Measurements from ENCODE around the gene DMXL2.
"Not testable (repeated sequence)": the region's sequence is repeated elsewhere in the genome, so short reads cannot be mapped to it uniquely, and the experiment has no call there.

Gene DMXL2

GRCh38 chr15:51493892-51494291, 128.7 kb downstream of the DMXL2 start:
- DNase-seq (ENCODE audit: low read depth in 2 of 2), result no peak

DNA sequence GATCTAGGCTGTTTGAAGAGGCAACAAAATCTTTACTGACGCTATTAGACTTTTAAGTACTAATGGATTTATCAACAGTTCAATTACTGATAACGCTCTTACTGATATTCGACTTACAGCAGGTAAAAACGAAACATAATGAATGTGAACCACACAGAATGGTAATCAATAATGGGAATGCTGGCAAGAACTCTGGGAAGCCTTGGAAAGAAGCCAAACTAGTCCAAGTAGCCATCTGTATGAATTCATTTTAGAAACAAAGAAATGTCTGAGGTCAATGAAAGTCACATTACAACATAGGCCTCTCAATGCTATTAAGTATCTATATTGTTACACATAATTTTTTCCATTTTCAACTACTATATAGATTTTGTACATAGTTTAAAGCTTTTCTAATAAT, 130.0 kb downstream of the DMXL2 start:
- no peak for DNase-seq (ENCODE audit: low read depth in 2 of 2)

DNA sequence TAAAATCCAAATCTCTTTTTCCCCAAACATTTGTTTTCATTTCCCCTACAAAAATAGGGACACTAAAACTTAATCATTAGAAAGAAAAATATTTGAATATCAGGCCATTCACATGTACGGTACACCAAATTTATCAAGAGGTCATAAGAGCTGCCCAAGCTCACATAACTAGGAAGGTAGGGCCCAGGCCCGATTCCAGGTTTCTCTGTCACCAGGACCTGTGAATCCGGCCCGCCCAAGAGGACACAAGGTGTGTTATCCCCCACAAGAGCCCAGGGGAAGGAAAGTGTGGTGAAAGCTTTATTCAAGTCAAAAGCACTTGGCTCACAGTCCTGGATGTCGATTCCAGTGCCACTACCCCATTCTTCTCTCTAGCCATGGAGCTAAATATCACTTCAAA, 130.6 kb downstream of the DMXL2 start:
- no peak for DNase-seq (ENCODE audit: low read depth in 2 of 2)

- no peak for DNase-seq (ENCODE audit: low read depth in 2 of 2)
Observed at GRCh38 chr15:51484781-51485180, 137.8 kb downstream of the DMXL2 start.

DNA sequence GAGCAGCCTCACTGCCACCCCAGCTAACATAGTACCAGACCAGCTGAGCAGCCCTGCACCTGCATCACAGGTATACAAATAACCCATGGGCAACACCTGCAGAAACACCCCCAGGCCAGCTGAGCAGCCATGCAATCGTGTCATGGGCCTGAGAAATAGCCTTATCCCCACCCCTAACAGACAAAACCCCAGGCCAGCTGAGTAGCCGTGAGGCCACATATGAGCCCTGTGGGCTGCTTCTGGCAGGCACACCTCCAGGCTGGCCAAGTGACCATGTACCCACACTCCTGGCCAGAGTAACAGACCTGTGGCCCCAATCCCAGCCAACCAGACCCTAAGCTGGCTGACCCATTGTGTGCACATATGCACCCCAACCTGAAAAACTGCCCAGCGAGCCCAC, 138.6 kb downstream of the DMXL2 start:
- no peak for DNase-seq (ENCODE audit: low read depth in 2 of 2)

GRCh38 chr15:51483520-51483919, 139.1 kb downstream of the DMXL2 start:
- no peak for DNase-seq (ENCODE audit: low read depth in 2 of 2)

- DNase-seq (ENCODE audit: low read depth in 2 of 2), result no peak
Observed at GRCh38 chr15:51475736-51476135, 146.8 kb downstream of the DMXL2 start.

DNA sequence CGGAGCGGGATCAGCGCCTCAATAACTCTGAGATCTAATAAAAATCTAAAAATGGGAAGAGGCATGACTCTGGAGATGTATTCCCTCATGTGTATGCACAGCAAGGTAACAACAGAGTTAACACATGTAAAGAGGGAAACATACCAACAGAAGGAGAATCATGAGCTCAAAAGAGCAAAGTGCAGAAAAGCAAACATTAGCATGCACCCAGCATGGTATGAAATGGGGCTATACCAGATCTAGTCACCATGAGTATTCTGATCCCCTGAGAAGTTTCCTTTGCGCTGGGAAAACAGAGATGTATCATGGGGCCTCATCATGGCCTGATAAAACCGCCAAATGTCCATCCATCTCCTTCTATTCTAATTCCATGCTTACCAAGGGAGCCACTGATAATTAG, 152.1 kb downstream of the DMXL2 start:
- DNase-seq (ENCODE audit: low read depth in 2 of 2), result no peak

DNA sequence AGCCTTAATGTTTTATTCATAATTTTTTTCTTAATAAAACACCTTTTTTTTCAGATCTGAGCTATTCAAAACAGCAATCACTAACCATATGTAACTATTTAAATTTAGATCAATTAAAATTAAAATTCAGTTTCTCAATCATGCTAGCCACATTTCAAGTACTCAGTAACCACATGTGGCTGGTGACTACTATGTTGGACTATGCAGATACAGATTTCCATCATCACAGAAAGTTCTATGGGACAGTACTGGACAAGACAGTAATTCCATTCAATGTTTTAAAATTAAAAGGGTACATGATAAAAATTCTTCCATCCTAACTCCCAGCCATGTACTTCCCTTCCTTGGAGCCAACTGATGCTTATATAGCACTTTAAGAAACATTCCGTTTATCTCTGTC, 161.8 kb downstream of the DMXL2 start:
- DNase-seq (ENCODE audit: low read depth in 2 of 2), result no peak

- DNase-seq (ENCODE audit: low read depth in 2 of 2), result no peak
Observed at GRCh38 chr15:51450001-51450400, 172.6 kb downstream of the DMXL2 start.

DNA sequence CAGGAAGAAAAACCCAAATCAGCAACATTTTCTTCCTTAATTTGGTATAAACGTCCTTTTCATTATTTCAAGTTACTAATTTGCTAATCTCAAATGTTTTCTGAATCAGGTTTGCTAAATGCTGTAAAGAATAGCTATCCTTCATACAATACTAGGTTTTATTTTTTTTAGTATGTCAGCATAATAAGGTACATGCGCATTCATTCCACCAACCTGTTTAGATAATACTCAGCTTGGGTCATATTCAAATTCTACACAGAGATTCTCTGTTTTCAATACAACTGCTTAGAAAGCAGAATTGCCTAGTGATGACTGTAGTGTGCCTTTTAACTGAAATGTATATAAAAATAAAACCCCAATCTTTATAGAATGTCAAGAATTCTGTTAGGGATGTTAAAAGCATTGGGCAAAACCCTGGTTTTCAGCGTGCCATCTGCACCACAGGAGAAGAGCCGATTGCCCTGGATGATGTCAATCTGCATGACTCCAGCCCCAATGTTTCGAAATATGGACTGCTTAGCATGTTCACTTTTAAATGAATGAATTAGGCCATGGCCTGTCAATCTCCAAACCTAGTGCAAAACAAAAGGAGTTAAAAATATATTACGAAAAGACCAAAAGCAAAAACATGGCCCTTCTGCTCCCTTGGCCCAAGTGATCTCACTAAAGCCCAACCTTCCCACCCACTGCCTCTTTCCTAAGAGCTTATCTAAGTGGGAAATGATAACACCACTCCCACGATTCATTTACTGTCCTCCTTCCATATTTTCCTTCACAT, 173.8 kb downstream of the DMXL2 start:
- DNase-seq (ENCODE audit: low read depth in 2 of 2), result no peak

- DNase-seq (ENCODE audit: low read depth in 2 of 2), result no peak
Observed at GRCh38 chr15:51447855-51448621, 174.5 kb downstream of the DMXL2 start.

GRCh38 chr15:51446029-51446744, 176.4 kb downstream of the DMXL2 start:
- DNase-seq (ENCODE audit: low read depth in 2 of 2), result not testable (repeated sequence)

GRCh38 chr15:51444807-51445206, 177.8 kb downstream of the DMXL2 start:
- DNase-seq (ENCODE audit: low read depth in 2 of 2), result no peak

- DNase-seq (ENCODE audit: low read depth in 2 of 2), result no peak
Observed at GRCh38 chr15:51444112-51444511, 178.5 kb downstream of the DMXL2 start.

- no peak for DNase-seq (ENCODE audit: low read depth in 2 of 2)
Observed at GRCh38 chr15:51443282-51443914, 179.2 kb downstream of the DMXL2 start.

- DNase-seq (ENCODE audit: low read depth in 2 of 2), result no peak
Observed at GRCh38 chr15:51438526-51438925, 184.0 kb downstream of the DMXL2 start.

DNA sequence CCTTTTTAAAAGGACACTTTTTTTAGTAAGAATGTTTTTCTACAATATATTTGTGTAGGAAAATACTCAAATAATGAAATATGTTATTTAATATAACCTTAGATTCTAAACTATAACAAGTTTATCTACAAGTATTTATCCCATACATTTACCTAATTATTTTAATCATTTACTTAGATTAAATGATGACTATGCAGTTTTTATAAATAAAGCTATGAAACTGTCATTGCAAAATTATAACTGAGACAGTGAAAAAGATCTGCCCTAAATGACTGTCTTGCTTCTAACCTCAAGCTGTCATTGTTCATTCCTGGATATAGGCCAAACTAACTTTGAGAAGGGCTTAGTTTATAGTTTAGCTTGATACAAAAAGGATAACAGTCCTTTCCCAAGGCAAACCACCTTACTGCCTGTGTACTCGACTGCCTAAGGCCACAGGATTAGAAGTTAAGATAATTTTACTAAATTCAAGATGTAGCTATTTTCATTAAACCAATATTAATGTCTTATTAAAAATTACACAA, 197.0 kb downstream of the DMXL2 start:
- no peak for DNase-seq (ENCODE audit: low read depth in 2 of 2)

DNA sequence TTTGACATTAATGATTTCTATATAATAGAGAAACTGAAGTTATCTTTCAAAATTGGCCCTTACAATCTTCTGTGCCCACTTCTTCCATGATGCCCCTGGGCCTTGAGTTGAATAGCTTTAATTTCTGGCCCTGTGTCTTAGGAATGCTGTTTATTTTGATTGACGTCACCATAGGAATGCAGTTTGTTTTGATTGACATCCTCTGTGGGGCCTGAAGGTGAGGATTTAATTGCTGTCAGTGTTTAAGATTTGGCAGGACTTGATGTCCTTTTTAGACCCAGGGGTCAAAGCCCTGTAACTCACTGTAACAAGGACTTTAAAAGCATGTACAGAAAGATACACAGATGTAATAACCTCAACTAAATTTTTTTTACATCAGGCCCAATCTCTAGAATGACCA, 197.8 kb downstream of the DMXL2 start:
- DNase-seq (ENCODE audit: low read depth in 2 of 2), result no peak

GRCh38 chr15:51423040-51423439, 199.5 kb downstream of the DMXL2 start:
- not testable (repeated sequence) for DNase-seq (ENCODE audit: low read depth in 2 of 2)

DNA sequence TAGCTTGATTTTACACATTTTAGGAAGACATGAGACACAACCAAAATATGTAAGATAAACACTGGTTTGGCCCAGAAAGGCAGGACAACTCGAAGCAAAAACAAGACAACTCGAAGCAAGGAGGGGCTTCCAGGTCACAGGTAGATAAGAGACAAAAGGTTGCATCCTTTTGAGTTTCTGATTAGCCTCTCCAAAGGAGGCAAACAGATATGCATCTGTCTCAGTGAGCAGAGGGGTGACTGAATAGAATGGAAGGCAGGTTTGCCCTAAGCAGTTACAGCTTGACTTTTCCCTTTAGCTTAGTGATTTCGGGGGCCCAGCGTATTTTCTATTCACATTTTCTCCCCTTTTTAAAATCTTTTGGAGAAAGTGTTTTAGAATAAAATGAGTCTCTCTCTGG, 206.4 kb downstream of the DMXL2 start:
- no peak for DNase-seq (ENCODE audit: low read depth in 2 of 2)

Data from stimulated activated CD8-positive, alpha-beta memory T cell treated with anti-CD3 and anti-CD28 coated beads, Interleukin-7, amount 100 ng/mL, for 4 hours (primary cell).